Suprapubic skin (tissue), 4 donors: Measurements from ENCODE around the gene CBR1. TPM values are rescaled to one million over a fixed set of nuclear protein-coding genes. Genes with fewer than 3 reads are reported as not detected.
"Not testable (repeated sequence)": the region's sequence is repeated elsewhere in the genome, so short reads cannot be mapped to it uniquely, and the experiment has no call there.

ENCODE experiments used
- DNase-seq, 2 donors: peaks; one replicate each; pipeline ENCODE4 v3.0.0-alpha.2; 2019; ENCODE audit warnings: low spot score in 2 of 2
- H3K27ac ChIP-seq: fragments of 200-600 bp; sonication (generic); one replicate; pipeline ENCODE4 v1.5.1; 2019
- H3K27me3 ChIP-seq: fragments of 200-600 bp; sonication (generic); one replicate; pipeline ENCODE4 v1.5.1; 2019
- H3K36me3 ChIP-seq: fragments of 200-600 bp; sonication (generic); one replicate; pipeline ENCODE4 v1.5.1; 2019
- H3K4me1 ChIP-seq: fragments of 200-600 bp; sonication (generic); one replicate; pipeline ENCODE4 v1.5.1; 2019
- H3K4me3 ChIP-seq: fragments of 200-600 bp; sonication (generic); one replicate; pipeline ENCODE4 v1.5.1; 2019; ENCODE audit warnings: mild to moderate bottlenecking
- H3K9me3 ChIP-seq: fragments of 200-600 bp; sonication (generic); one replicate; pipeline ENCODE4 v1.5.1; 2019
- EP300 ChIP-seq: sonication (generic); formaldehyde crosslinking; IDR thresholded peaks from one replicate; pipeline ENCODE4 v1.6.1; 2017; ENCODE audit warnings: antibody characterized with exemption
- POLR2A ChIP-seq, 2 donors: fragments of 450-650 bp; IDR thresholded peaks; one replicate each; pipeline ENCODE4 v1.6.1; 2017; ENCODE audit warnings: antibody characterized with exemption in 2 of 2, mild to moderate bottlenecking in 2 of 2, moderate library complexity in 2 of 2
- POLR2AphosphoS5 ChIP-seq, 3 donors: sonication (generic); formaldehyde crosslinking; IDR thresholded peaks; one replicate each; pipeline ENCODE4 v1.6.1; 2017; ENCODE audit warnings: antibody characterized with exemption in 3 of 3
- WGBS: methylation state at CpG from one replicate; pipeline ENCODE4 v1.1.5; 2018; 5-methylcytosine and 5-hydroxymethylcytosine counted together
- total RNA-seq, 4 donors: library from RNA; depleted of rRNA; stranded (reverse); fragments of >200 nt; gene quantifications; one replicate each; pipeline ENCODE4 v1.1.0, GENCODE V29; 2016
- TF ChIP-seq, protein P1 (sequence below), 2 donors: fragments of 200-600 bp in 1 of 2; fragments of 450-650 bp in 1 of 2; sonication (generic) in 1 of 2; IDR thresholded peaks; one replicate each; pipeline ENCODE4 v1.5.1; 2016 to 2019; ENCODE audit warnings: antibody characterized with exemption in 2 of 2, mild to moderate bottlenecking in 1 of 2, moderate library complexity in 1 of 2

CBR1 gene
- total RNA-seq, 4 donors from 2014 or later, result 205 to 450 (median 302) TPM

DNA sequence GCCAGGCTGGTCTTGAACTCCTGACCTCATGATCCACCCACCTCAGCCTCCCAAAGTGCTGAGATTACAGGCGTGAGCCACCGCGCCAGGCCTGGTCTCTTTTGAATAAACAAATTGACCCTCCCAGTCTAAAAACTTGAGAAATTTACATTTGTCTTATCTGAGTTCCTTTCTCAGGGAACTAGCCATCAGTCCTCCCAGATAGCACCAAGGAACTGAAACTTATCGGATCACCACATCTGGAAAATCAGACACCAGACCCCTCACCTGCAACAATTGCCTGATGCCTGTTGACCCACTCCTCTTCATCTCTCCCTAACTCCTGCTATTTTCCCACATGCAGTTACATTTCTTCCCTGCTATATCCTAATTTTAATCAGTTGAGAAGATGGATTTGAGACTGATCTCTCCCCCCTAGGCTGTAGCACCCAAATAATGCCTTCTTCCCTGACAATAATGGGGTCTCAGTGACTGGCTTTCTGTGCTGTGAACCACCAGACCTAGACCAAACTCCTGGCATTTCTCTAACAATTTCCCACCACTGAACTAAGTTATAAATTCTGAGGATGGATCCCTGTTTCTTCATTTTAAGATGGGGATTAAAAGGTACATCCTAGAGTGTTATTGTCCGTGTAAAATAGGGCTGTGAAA lies 951 bp upstream of the CBR1 start:
- Histone ChIP-seq H3K36me3 (peaks cover 11% of the 10 kb centered on the region), H3K27me3 (no peaks in the 10 kb centered on the region), H3K27ac (peak overlapping the region; percentile 86), H3K4me1 (peaks cover 44% of the 10 kb centered on the region), H3K4me3 (no peak overlapping the region), H3K9me3 (no peaks in the 10 kb centered on the region)
- TF ChIP-seq, protein P1, sequence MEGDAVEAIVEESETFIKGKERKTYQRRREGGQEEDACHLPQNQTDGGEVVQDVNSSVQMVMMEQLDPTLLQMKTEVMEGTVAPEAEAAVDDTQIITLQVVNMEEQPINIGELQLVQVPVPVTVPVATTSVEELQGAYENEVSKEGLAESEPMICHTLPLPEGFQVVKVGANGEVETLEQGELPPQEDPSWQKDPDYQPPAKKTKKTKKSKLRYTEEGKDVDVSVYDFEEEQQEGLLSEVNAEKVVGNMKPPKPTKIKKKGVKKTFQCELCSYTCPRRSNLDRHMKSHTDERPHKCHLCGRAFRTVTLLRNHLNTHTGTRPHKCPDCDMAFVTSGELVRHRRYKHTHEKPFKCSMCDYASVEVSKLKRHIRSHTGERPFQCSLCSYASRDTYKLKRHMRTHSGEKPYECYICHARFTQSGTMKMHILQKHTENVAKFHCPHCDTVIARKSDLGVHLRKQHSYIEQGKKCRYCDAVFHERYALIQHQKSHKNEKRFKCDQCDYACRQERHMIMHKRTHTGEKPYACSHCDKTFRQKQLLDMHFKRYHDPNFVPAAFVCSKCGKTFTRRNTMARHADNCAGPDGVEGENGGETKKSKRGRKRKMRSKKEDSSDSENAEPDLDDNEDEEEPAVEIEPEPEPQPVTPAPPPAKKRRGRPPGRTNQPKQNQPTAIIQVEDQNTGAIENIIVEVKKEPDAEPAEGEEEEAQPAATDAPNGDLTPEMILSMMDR (IDR thresholded peaks at IDR 0.05), result no peak
- no peak for TF ChIP-seq EP300
- no peak for TF ChIP-seq POLR2A (IDR thresholded peaks at IDR 0.05)
- TF ChIP-seq POLR2AphosphoS5 (IDR thresholded peaks at IDR 0.05), result no peak
- DNase-seq, result no peak
- WGBS, result 97% methylated on average over 5 of the region's 5 CpGs

DNA sequence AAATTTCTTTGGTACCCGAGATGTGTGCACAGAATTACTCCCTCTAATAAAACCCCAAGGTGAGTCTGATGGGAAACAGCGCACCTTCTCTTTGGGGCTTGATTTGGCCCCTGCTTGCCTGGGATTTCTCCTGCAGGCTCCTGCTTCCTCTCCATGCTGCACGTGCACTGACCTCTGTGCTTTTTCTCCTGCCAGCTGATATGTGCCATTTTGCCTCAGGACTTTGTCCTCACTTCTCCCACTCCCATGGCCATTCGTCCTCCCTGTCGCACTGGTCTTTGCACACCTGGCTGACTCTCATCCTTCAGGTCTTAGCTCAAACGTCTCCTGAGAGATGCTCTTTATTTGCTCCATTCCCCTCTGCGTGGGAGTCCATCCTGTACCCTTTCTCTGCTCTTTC lies 1.2 kb downstream of the CBR1 start:
- no peak for DNase-seq
- no peaks in the 10 kb centered on the region for H3K27me3 ChIP-seq
- H3K4me3 ChIP-seq, result peak overlapping the region; percentile 81
- peak overlapping the region; percentile 86 for H3K27ac ChIP-seq
- peaks cover 11% of the 10 kb centered on the region for H3K36me3 ChIP-seq
- 65% methylated on average over 7 of the region's 7 CpGs for WGBS
- no peaks in the 10 kb centered on the region for H3K9me3 ChIP-seq
- TF ChIP-seq POLR2A (IDR thresholded peaks at IDR 0.05), result no peak
- TF ChIP-seq, protein P1 (IDR thresholded peaks at IDR 0.05), result no peak
- TF ChIP-seq EP300, result no peak
- no peak for TF ChIP-seq POLR2AphosphoS5 (IDR thresholded peaks at IDR 0.05)
- peaks cover 64% of the 10 kb centered on the region for H3K4me1 ChIP-seq

DNA sequence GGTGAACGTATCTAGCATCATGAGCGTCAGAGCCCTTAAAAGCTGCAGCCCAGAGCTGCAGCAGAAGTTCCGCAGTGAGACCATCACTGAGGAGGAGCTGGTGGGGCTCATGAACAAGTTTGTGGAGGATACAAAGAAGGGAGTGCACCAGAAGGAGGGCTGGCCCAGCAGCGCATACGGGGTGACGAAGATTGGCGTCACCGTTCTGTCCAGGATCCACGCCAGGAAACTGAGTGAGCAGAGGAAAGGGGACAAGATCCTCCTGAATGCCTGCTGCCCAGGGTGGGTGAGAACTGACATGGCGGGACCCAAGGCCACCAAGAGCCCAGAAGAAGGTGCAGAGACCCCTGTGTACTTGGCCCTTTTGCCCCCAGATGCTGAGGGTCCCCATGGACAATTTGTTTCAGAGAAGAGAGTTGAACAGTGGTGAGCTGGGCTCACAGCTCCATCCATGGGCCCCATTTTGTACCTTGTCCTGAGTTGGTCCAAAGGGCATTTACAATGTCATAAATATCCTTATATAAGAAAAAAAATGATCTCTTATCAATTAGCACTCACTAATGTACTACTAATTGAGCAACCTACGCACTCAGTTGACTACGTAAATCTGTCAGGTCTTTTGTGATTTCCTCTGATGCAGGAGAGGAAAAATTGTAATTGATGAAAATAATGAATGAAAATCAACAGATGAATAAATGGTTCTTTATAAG lies 2.8 kb downstream of the CBR1 start:
- 82% methylated on average over 12 of the region's 12 CpGs for WGBS
- peaks cover 72% of the 10 kb centered on the region for H3K4me1 ChIP-seq
- peak overlapping the region; percentile 86 for H3K27ac ChIP-seq
- H3K4me3 ChIP-seq, result peak overlapping the region; percentile 81
- H3K36me3 ChIP-seq, result peaks cover 11% of the 10 kb centered on the region
- DNase-seq, result no peak
- no peak for TF ChIP-seq POLR2A (IDR thresholded peaks at IDR 0.05)
- TF ChIP-seq POLR2AphosphoS5 (IDR thresholded peaks at IDR 0.05), result no peak
- no peak for TF ChIP-seq EP300
- TF ChIP-seq, protein P1 (IDR thresholded peaks at IDR 0.05), result no peak
- no peaks in the 10 kb centered on the region for H3K27me3 ChIP-seq
- no peaks in the 10 kb centered on the region for H3K9me3 ChIP-seq

DNA sequence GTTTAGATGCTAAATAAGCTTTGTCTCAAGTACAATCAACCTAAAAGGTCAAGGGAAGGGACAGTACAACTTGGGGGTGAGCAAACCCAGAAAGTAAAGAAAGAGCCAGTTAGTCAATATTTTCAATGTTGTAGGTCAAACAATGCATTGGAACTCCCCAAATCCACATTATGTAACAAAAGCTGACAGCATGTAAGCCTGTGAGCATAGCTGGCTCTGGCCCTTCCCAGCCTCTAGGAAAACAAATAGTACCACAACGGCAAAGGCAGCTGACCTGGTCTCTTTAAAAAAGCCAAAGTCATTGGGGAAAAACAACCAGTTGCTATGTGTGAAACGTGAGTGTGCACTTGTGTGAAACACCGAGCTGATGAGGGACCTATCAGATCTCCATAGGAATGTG lies 3.4 kb downstream of the CBR1 start:
- H3K4me3 ChIP-seq, result peak overlapping the region; percentile 81
- H3K27ac ChIP-seq, result peak overlapping the region; percentile 86
- H3K4me1 ChIP-seq, result peaks cover 72% of the 10 kb centered on the region

DNA sequence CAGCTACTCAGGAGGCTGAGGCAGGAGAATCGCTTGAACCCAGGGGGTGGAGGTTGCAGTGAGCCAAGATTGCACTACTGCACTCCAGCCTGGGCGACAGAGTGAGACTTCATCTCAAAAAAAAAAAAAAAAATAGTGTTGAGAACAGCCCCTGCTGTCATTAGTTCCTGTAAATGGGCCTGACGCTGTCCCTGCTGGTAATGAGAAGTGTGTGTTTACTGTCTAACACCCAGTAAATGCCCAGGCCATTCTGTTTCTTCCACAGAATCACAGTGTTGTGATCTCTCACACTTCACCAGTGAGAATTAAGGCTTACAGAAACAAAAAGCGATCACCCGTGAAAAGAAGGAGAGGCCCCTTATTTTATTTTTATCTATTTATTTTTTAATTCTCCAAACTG lies 4.1 kb downstream of the CBR1 start:
- H3K4me3 ChIP-seq, H3K9me3 ChIP-seq, H3K27me3 ChIP-seq, DNase-seq: not testable (repeated sequence)
- H3K4me1 ChIP-seq, result peaks cover 75% of the 10 kb centered on the region
- 63% methylated on average over 5 of the region's 5 CpGs for WGBS
- peak overlapping the region; percentile 86 for H3K27ac ChIP-seq
- peaks cover 11% of the 10 kb centered on the region for H3K36me3 ChIP-seq

More for the DNA sequence above, 3.4 kb downstream of the CBR1 start:
- no peak for TF ChIP-seq EP300
- TF ChIP-seq POLR2A (IDR thresholded peaks at IDR 0.05), result no peak
- no peak for TF ChIP-seq POLR2AphosphoS5 (IDR thresholded peaks at IDR 0.05)
- TF ChIP-seq, protein P1 (IDR thresholded peaks at IDR 0.05), result no peak
- WGBS, result 33% methylated on average over 3 of the region's 3 CpGs
- H3K27me3 ChIP-seq, result no peaks in the 10 kb centered on the region
- DNase-seq, result no peak
- H3K9me3 ChIP-seq, result no peaks in the 10 kb centered on the region
- peaks cover 11% of the 10 kb centered on the region for H3K36me3 ChIP-seq
